IMR-90 (cell line): ENCODE measurements around the gene SOCS3. TPM values are rescaled to one million over a fixed set of nuclear protein-coding genes. Genes with fewer than 3 reads are reported as not detected.
A peak's percentile ranks its signal among the peaks of the same experiment; 100 is the strongest.

Source experiments
- ATAC-seq: fragments of 200-7000 bp; cut with Tn5 transposase; 2 replicates; pipeline ENCODE4 v1.9.1; 2020; ENCODE audit warnings: low read depth, mild to moderate bottlenecking, moderate library complexity
- BruUV-seq: library from RNA; stranded (reverse); fragments of 400-500 nt; replicated peaks from 2 replicates; lab custom pipeline; 2021; lab: Mats Ljungman, UMichigan
- CTCF ChIA-PET: fragments of 300-600 bp; formaldehyde crosslinking; extraction: SDS; loops from one replicate; lab custom pipeline; 2021; ENCODE audit warnings: antibody characterized with exemption; lab: Yijun Ruan, JAX
- POLR2A ChIA-PET: fragments of 300-600 bp; sonication (Branson Sonifier 250); formaldehyde crosslinking; loops from one replicate; lab custom pipeline; 2022; ENCODE audit warnings: antibody characterized with exemption; ENCODE audit not compliant: unreplicated experiment; lab: Charles Lee
- DNase-seq: peaks from one replicate; pipeline ENCODE4 v3.0.0; 2013
- H2AFZ ChIP-seq: replicated peaks from 2 replicates; pipeline ENCODE3; 2013; ENCODE audit warnings: low read length, mild to moderate bottlenecking; ENCODE audit not compliant: poor library complexity
- H2AK5ac ChIP-seq: 2 replicates; pipeline ENCODE4 v1.6.1; 2013; ENCODE audit warnings: low read depth, low read length, inconsistent platforms
- H2AK9ac ChIP-seq: replicated peaks from 2 replicates; pipeline ENCODE3; 2013; ENCODE audit warnings: mild to moderate bottlenecking, low read depth, low read length, moderate library complexity; ENCODE audit not compliant: poor library complexity
- H2BK120ac ChIP-seq: 2 replicates; pipeline ENCODE4 v1.6.1; 2013; ENCODE audit warnings: low read depth, low read length, inconsistent platforms
- H2BK15ac ChIP-seq: 3 replicates; pipeline ENCODE4 v1.6.1; 2013; ENCODE audit warnings: low read depth, low read length, inconsistent platforms
- H2BK20ac ChIP-seq: 2 replicates; pipeline ENCODE4 v1.6.1; 2013; ENCODE audit warnings: low read depth, mild to moderate bottlenecking, inconsistent platforms, low read length, moderate library complexity
- H2BK5ac ChIP-seq: 2 replicates; pipeline ENCODE4 v1.6.1; 2013; ENCODE audit warnings: mild to moderate bottlenecking, low read depth, low read length, inconsistent platforms; ENCODE audit not compliant: poor library complexity, severe bottlenecking
- H3K14ac ChIP-seq: replicated peaks from 2 replicates; pipeline ENCODE4 v1.6.1; 2013; ENCODE audit warnings: low read depth, low read length, inconsistent platforms
- H3K18ac ChIP-seq: 2 replicates; pipeline ENCODE4 v1.6.1; 2013; ENCODE audit warnings: low read depth, low read length, control low read depth
- H3K23ac ChIP-seq: 2 replicates; pipeline ENCODE4 v1.6.1; 2013; ENCODE audit warnings: low read depth, low read length, inconsistent platforms
- H3K27ac ChIP-seq: 2 replicates; pipeline ENCODE4 v1.5.1; 2013; ENCODE audit warnings: mild to moderate bottlenecking, control low read depth, low read length; ENCODE audit not compliant: insufficient read depth
- H3K27me3 ChIP-seq: 2 replicates; pipeline ENCODE4 v1.6.1; 2013; ENCODE audit warnings: low read length; ENCODE audit not compliant: control insufficient read depth, insufficient read depth
- H3K36me3 ChIP-seq: 2 replicates; pipeline ENCODE4 v1.6.1; 2013; ENCODE audit warnings: low read length, mixed read lengths; ENCODE audit not compliant: control insufficient read depth, insufficient read depth
- H3K4ac ChIP-seq: 2 replicates; pipeline ENCODE4 v1.6.1; 2013; ENCODE audit warnings: low read depth, low read length, inconsistent platforms
- H3K4me1 ChIP-seq: 2 replicates; pipeline ENCODE4 v1.6.1; 2013; ENCODE audit warnings: low read length, mixed read lengths; ENCODE audit not compliant: control insufficient read depth, insufficient read depth
- H3K4me2 ChIP-seq: 2 replicates; pipeline ENCODE4 v1.6.1; 2013; ENCODE audit warnings: low read depth, mild to moderate bottlenecking, control low read depth, low read length, moderate library complexity
- H3K4me3 ChIP-seq: 2 replicates; pipeline ENCODE4 v1.5.1; 2013; ENCODE audit warnings: low read depth, mild to moderate bottlenecking, control low read depth, low read length, moderate library complexity; ENCODE audit not compliant: insufficient read depth
- H3K56ac ChIP-seq: 2 replicates; pipeline ENCODE4 v1.6.1; 2013; ENCODE audit warnings: low read length, inconsistent platforms; ENCODE audit not compliant: insufficient read depth; ENCODE audit errors: extremely low read depth
- H3K79me1 ChIP-seq, 2 experiments: 2 replicates each; pipeline ENCODE4 v1.6.1; 2013; ENCODE audit warnings: low read length in 2 of 2, inconsistent platforms in 1 of 2, low read depth in 1 of 2
- H3K9ac ChIP-seq: 2 replicates; pipeline ENCODE4 v1.6.1; 2013; ENCODE audit warnings: low read depth, low read length, control low read depth
- H3K9me1 ChIP-seq: 2 replicates; pipeline ENCODE4 v1.6.1; 2013; ENCODE audit warnings: low read length, inconsistent platforms; ENCODE audit not compliant: insufficient read depth
- H3K9me3 ChIP-seq: 2 replicates; pipeline ENCODE4 v1.6.1; 2013; ENCODE audit warnings: low read length; ENCODE audit not compliant: control insufficient read depth, insufficient read depth
- H4K20me1 ChIP-seq: 2 replicates; pipeline ENCODE4 v1.6.1; 2013; ENCODE audit warnings: low read length, inconsistent platforms; ENCODE audit not compliant: insufficient read depth
- H4K5ac ChIP-seq: 2 replicates; pipeline ENCODE4 v1.6.1; 2013; ENCODE audit warnings: mild to moderate bottlenecking, low read depth, low read length, control low read depth
- H4K8ac ChIP-seq, 2 experiments: 2 replicates each; pipeline ENCODE4 v1.6.1; 2013; ENCODE audit warnings: low read depth in 2 of 2, low read length in 2 of 2, control low read depth in 1 of 2, inconsistent platforms in 1 of 2
- H4K91ac ChIP-seq: 2 replicates; pipeline ENCODE4 v1.6.1; 2013; ENCODE audit warnings: low read depth, low read length, inconsistent platforms; ENCODE audit not compliant: insufficient read depth
- BHLHE40 ChIP-seq: fragments of 150-350 bp; IDR thresholded peaks from 2 replicates; pipeline ENCODE4 v1.6.1; 2016; ENCODE audit warnings: mild to moderate bottlenecking, low read depth, low read length
- CEBPB ChIP-seq: IDR thresholded peaks from 2 replicates; pipeline ENCODE4 v1.6.1; 2012; ENCODE audit warnings: low read depth, low read length, improper control_type of control experiment
- CHD1 ChIP-seq: IDR thresholded peaks from 2 replicates; pipeline ENCODE4 v1.6.1; 2012; ENCODE audit warnings: low read depth, low read length, improper control_type of control experiment
- FOS ChIP-seq: fragments of 150-350 bp; IDR thresholded peaks from 2 replicates; pipeline ENCODE4 v1.6.1; 2016; ENCODE audit warnings: low read depth, low read length
- MAFK ChIP-seq: IDR thresholded peaks from 2 replicates; pipeline ENCODE4 v1.6.1; 2012; ENCODE audit warnings: low read depth, low read length, improper control_type of control experiment
- MAZ ChIP-seq: IDR thresholded peaks from 2 replicates; pipeline ENCODE4 v1.6.1; 2012; ENCODE audit warnings: low read depth, mild to moderate bottlenecking, low read length, improper control_type of control experiment, moderate library complexity, borderline replicate concordance
- MXI1 ChIP-seq: IDR thresholded peaks from 2 replicates; pipeline ENCODE4 v1.6.1; 2012; ENCODE audit warnings: low read depth, mild to moderate bottlenecking, low read length, moderate library complexity, borderline replicate concordance
- NFE2L2 ChIP-seq: fragments of 150-350 bp; IDR thresholded peaks from 2 replicates; pipeline ENCODE4 v1.6.1; 2016; ENCODE audit warnings: low read depth, mild to moderate bottlenecking, low read length
- POLR2A ChIP-seq: IDR thresholded peaks from 2 replicates; pipeline ENCODE4 v1.6.1; 2012; ENCODE audit warnings: mild to moderate bottlenecking, low read depth, low read length
- RCOR1 ChIP-seq: IDR thresholded peaks from 2 replicates; pipeline ENCODE4 v1.6.1; 2012; ENCODE audit warnings: mild to moderate bottlenecking, low read length, improper control_type of control experiment; ENCODE audit not compliant: insufficient replicate concordance
- RFX5 ChIP-seq: IDR thresholded peaks from 2 replicates; pipeline ENCODE4 v1.8.0; 2012; ENCODE audit warnings: low read depth, mild to moderate bottlenecking, low read length, moderate library complexity
- WGBS, 2 experiments: methylation state at CpG; one replicate each; pipeline versions ENCODE4 v1.1.5 to v1.1.7; 2013; ENCODE audit warnings: missing lambda C conversion rate in 2 of 2; ENCODE audit not compliant: insufficient read length in 1 of 2; ENCODE audit errors: extremely low coverage in 2 of 2; 5-methylcytosine and 5-hydroxymethylcytosine counted together
- dilution Hi-C: fragments of 300-500 bp; cut with HindIII; formaldehyde crosslinking; loops from one replicate; pipeline ENCODE4 v1.14.3; 2018; ENCODE audit warnings: low sequenced_read_pairs; ENCODE audit not compliant: unreplicated experiment
- in situ Hi-C: fragments of 300-500 bp; cut with MboI; formaldehyde crosslinking; loops from 3 replicates; pipeline ENCODE4 v1.14.3; 2019; ENCODE audit warnings: low sequenced_read_pairs, inconsistent platforms, mixed read lengths
- intact Hi-C: fragments of 100-400 bp; cut with micrococcal nuclease; formaldehyde crosslinking; loops from 2 replicates; pipeline ENCODE4 v1.10.0; 2022
- polyA plus RNA-seq, 3 experiments: library from polyadenylated mRNA; depleted of rRNA; stranded (reverse); fragments of >200 nt; gene quantifications; 2 replicates each; pipeline ENCODE4 v1.2.3, GENCODE V29; 2012; ENCODE audit warnings: low replicate concordance in 1 of 3
- total RNA-seq: library from RNA; depleted of rRNA; stranded (reverse); fragments of >200 nt; gene quantifications from 2 replicates; pipeline ENCODE4 v1.2.3, GENCODE V29; 2012
- TF ChIP-seq, protein P1 (sequence below): conservative IDR thresholded peaks from 2 replicates; pipeline ENCODE4 v1.5.1; 2012; ENCODE audit warnings: mild to moderate bottlenecking, low read depth, low read length, improper control_type of control experiment
- TF ChIP-seq, protein P2 (sequence below): fragments of 150-350 bp; IDR thresholded peaks from 2 replicates; pipeline ENCODE4 v1.6.1; 2017; ENCODE audit warnings: mild to moderate bottlenecking, antibody characterized with exemption, low read length, low read depth
- TF ChIP-seq, protein P3 (sequence below): fragments of 150-350 bp; IDR thresholded peaks from 2 replicates; pipeline ENCODE4 v1.6.1; 2016; ENCODE audit warnings: low read depth, mild to moderate bottlenecking, low read length, moderate library complexity, borderline replicate concordance

The SOCS3 gene
- total and polyA plus RNA-seq, 2 of the 4 experiments (the other 2 are of a cell fraction): 19.2 to 19.9 TPM

DNA sequence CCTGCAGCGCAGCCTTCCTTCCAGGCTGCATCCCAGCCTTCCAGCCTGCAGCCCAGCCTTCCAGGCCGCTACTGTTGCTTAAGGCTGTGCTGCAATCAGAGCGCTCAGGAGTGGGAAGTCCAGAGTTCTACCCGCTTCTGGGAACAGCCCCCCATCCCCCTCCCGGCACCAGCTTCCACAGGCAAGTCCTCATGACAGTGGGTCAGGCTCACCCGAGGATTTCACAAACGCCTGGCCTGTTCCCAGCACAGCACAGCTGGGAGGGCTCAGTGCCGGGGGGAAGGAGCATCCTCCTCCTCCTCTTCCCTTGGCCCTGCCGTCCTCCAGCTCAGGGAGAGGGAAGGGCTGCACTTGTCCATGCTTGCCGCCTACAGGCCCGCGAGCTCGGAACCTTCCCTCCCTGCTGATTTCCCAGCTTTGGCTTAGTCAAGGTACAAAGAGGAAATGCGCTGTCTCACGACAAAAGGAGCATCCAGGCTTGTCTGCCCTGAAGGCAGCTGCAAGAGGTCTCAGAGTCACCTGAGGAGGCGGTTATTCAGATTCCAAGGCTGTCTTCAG, 8.3 kb downstream of the SOCS3 start:
- Histone ChIP-seq H2AK5ac (peak overlapping the region; percentile 90), H3K36me3 (peaks cover 12% of the 10 kb centered on the region), H3K14ac (peak overlapping the region; percentile 82), H3K9me1 (peaks cover 26% of the 10 kb centered on the region), H4K8ac (peak overlapping the region; percentile 61 to 81; a peak in 2 of 4 replicates), H3K27me3 (no peaks in the 10 kb centered on the region), H3K56ac (peak overlapping the region; percentile 68), H4K5ac (peak overlapping the region; percentile 7), H2BK15ac (peak overlapping the region; percentile 64; the same call in 2 of the 3 replicates), H3K9ac (peak overlapping the region; percentile 60; the same call in 1 of the 2 replicates), H2BK20ac (peak overlapping the region; percentile 76), H3K18ac (peak overlapping the region; percentile 88), H4K91ac (peak overlapping the region; percentile 97), H3K4ac (peak overlapping the region; percentile 95), H3K27ac (peak overlapping the region; percentile 81), H3K4me3 (no peak overlapping the region), H2AFZ (peak overlapping the region; percentile 88), H3K23ac (peak overlapping the region; percentile 77), H3K4me2 (peak overlapping the region; percentile 8), H4K20me1 (peaks cover 26% of the 10 kb centered on the region), H3K4me1 (peaks cover 31% of the 10 kb centered on the region), H3K79me1 (peaks cover 5 to 39% of the 10 kb centered on the region in 2 experiments; a peak in 3 of 4 replicates), H2AK9ac (peak overlapping the region; percentile 38), H2BK5ac (peak overlapping the region; percentile 65), H3K9me3 (no peaks in the 10 kb centered on the region), H2BK120ac (peak overlapping the region; percentile 80)
- ATAC-seq (peak; percentile 54), DNase-seq (peak; percentile 98)
- dilution Hi-C loops (no loop called here), intact Hi-C loops (loop anchor here (1.0 to 2.0 kb wide), 2 partner anchors 8 to 21 kb away; no protein-coding TSS in a partner anchor), in situ Hi-C loops (no loop called here)
- CTCF ChIA-PET: no interaction called here
- POLR2A ChIA-PET: interaction anchor here (0.6 to 0.8 kb wide), 2 partner anchors 9 to 35 kb away, joined by 3 read pairs; no protein-coding TSS in a partner anchor
- 7% methylated on average over 4 of the region's 16 CpGs; no CpG with 5 or more reads in 1 of the 2 experiments for WGBS, 2 experiments
- no TSS peak for BruUV-seq
- TF ChIP-seq MXI1 (peak; percentile 59; the same call in 1 of the 2 replicates), MAZ (peak; percentile 90; the same call in 1 of the 2 replicates), FOS (peak; percentile 17; the same call in 1 of the 2 replicates), CEBPB (peak; percentile 95), RCOR1 (peak; percentile 88), NFE2L2 (0 out of 2 replicates have a peak, but pooled peaks have one; percentile 9), MAFK (peak; percentile 25), POLR2A (no peak; the same call in 1 of the 2 replicates), RFX5 (no peak), CHD1 (no peak), BHLHE40 (0 out of 2 replicates have a peak, but pooled peaks have one; percentile 52)
- TF ChIP-seq, protein P1, sequence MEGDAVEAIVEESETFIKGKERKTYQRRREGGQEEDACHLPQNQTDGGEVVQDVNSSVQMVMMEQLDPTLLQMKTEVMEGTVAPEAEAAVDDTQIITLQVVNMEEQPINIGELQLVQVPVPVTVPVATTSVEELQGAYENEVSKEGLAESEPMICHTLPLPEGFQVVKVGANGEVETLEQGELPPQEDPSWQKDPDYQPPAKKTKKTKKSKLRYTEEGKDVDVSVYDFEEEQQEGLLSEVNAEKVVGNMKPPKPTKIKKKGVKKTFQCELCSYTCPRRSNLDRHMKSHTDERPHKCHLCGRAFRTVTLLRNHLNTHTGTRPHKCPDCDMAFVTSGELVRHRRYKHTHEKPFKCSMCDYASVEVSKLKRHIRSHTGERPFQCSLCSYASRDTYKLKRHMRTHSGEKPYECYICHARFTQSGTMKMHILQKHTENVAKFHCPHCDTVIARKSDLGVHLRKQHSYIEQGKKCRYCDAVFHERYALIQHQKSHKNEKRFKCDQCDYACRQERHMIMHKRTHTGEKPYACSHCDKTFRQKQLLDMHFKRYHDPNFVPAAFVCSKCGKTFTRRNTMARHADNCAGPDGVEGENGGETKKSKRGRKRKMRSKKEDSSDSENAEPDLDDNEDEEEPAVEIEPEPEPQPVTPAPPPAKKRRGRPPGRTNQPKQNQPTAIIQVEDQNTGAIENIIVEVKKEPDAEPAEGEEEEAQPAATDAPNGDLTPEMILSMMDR: 0 out of 2 replicates have a peak, but pooled peaks have one; percentile 21
- TF ChIP-seq, protein P2, sequence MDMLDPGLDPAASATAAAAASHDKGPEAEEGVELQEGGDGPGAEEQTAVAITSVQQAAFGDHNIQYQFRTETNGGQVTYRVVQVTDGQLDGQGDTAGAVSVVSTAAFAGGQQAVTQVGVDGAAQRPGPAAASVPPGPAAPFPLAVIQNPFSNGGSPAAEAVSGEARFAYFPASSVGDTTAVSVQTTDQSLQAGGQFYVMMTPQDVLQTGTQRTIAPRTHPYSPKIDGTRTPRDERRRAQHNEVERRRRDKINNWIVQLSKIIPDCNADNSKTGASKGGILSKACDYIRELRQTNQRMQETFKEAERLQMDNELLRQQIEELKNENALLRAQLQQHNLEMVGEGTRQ: no peak
- TF ChIP-seq, protein P3, sequence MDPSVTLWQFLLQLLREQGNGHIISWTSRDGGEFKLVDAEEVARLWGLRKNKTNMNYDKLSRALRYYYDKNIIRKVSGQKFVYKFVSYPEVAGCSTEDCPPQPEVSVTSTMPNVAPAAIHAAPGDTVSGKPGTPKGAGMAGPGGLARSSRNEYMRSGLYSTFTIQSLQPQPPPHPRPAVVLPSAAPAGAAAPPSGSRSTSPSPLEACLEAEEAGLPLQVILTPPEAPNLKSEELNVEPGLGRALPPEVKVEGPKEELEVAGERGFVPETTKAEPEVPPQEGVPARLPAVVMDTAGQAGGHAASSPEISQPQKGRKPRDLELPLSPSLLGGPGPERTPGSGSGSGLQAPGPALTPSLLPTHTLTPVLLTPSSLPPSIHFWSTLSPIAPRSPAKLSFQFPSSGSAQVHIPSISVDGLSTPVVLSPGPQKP: no peak
